GM21576 (cell line): ENCODE data around the gene ASAP2.

Experiments used
- ATAC-seq: cut with Tn5 transposase; IDR thresholded peaks from one replicate; pipeline ENCODE4 v1.9.1; 2021; ENCODE audit warnings: mild to moderate bottlenecking, moderate library complexity; ENCODE audit not compliant: unreplicated experiment

ASAP2 gene

GRCh38 chr2:9374071-9374730 is 167.6 kb downstream of the ASAP2 start:
- ATAC-seq, result no peak

DNA sequence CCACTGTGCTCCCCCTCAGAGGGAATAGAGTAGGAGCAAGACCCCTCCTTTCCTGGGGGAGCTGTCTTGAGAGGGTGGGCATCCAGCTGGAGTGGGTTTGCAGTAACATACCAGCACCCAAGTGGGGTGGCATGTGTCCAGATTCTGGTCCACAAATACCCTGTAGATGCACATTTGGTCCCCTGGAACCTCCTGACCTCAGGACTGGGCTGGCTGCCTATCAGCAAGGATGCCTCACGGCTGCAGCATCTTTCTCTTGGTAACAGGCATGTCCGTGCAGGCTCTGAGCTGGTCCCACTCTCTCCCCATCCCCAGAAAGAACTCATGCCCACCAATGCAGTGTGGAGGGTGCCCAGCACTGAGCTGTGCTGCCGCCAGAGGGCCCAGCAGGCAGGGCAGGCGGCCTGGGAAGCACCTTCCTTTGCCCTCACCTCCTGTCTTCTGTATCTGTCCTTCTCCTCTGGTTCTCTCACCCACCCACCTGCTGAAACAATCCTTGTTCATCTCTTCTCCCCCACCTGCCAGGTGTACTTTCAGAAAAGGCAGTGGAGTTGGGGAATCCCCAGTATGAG is 169.3 kb downstream of the ASAP2 start:
- no peak for ATAC-seq

- no peak for ATAC-seq
Observed at GRCh38 chr2:9377461-9378097, 171.0 kb downstream of the ASAP2 start.

- ATAC-seq, result no peak
Observed at GRCh38 chr2:9378433-9379390, 172.1 kb downstream of the ASAP2 start.

DNA sequence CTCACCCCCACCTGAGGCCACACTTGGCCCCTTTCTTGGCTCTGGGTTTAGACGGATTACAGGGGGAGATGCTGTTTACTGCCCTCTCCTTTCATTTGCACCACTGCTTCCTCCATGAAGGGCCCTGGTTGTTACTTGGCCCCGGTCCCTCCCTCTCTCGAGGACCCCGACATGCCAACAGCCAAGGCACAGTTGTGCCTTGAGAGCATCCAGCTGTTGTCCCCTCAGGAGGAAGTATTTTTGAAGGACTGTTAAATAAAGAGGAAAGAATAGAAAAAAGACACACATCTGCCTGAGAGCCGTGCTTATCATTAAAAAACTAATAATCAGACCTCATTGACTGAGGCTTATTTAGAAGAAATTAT is 172.8 kb downstream of the ASAP2 start:
- no peak for ATAC-seq

DNA sequence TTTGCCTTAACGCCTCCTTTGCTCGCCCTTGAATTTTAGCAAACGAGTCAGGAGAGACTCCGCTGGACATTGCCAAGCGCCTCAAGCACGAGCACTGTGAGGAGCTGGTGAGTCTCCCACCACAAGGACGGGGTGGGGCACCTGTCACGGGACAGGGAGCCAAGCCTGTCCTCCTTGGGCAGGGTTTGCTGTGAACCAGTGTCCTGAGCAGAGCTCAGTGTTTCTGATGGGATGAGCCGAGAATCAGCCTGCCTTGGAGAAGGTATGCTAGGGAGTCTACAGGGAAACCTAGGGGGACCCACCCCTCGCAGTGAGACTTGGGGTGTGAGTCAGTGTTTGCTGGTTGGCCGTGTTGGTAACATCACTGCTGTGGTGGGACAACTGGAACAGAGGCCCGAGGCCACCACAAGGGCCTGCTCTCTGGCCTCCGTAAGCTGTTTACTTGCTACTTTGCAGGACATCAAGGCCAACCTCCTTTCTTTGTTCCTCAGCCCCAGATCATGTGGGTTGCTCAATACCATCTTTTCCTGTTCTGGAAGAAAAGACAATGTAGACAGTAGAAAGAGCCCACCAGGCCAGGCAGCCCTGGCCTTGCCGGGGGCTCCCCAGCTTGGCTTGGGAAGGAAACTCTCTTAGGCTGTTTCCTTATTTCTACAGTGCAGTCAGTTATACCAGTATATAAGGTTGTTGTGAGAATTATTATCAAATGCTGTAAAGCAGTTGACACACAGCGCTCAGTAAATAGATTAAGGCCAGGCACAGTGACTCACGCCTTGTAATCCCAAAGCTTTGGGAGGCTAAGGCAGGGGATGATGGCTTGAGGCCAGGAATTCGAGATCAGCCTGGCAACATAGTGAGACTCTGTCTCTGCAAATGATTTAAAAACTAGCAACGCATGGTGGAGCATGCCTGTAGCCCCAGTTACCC is 174.4 kb downstream of the ASAP2 start:
- no peak for ATAC-seq

- ATAC-seq, result no peak
Observed at GRCh38 chr2:9382604-9383235, 176.1 kb downstream of the ASAP2 start.

- no peak for ATAC-seq
Observed at GRCh38 chr2:9384521-9384920, 177.9 kb downstream of the ASAP2 start.

GRCh38 chr2:9385841-9386240 is 179.2 kb downstream of the ASAP2 start:
- no peak for ATAC-seq

DNA sequence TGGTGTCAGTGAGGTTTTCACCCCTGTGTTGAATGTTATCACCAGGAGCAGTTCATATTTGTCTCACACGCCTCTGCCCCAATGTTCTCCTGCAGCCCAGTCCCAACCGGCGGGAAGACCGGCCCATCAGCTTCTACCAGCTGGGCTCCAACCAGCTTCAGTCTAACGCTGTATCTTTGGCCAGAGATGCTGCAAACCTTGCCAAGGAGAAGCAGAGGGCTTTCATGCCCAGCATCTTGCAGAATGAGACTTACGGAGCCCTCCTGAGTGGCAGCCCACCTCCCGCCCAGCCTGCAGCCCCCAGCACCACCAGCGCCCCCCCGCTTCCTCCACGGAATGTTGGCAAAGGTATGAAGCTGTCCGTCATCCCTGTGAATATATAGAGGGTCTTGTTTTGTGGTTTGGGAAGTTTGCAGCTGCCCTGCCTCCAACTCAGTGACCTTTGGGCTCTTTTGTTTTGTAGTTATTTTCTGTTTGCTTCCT is 181.6 kb downstream of the ASAP2 start:
- no peak for ATAC-seq

GRCh38 chr2:9388950-9389911 is 182.6 kb downstream of the ASAP2 start:
- ATAC-seq, result no peak

DNA sequence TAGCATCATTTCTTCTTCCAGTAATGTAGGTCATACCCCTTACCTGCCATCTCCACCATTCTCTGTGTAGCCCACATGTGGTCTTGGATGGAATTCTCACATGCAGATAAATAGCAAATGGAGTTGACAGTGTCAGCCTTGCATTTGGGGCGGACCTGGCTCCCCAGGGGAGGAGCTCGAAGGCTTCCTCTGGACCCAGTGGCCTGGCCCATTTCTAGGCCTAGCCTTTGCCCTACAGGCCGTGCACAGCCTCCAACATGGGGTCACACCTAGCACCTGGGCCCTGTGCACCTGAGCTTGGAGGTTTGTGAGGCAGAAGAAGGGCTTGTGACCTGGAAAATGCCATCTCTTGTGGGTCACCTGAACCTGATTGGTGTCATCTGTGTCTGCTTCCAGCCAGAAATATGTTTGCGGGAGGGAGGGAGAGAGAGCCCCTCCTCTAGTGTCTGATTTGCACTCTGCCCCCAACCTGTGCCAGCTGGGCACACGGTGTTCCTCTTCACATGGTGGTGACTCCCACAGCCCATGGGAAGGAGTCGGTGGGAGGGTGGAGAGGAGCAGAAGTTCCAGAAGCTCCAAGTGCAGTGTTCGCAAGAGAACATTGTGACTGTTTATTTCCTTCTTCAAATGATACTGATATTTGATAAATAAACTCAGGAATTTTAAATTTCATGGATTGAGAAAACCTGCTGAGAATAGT is 183.7 kb downstream of the ASAP2 start:
- no peak for ATAC-seq

DNA sequence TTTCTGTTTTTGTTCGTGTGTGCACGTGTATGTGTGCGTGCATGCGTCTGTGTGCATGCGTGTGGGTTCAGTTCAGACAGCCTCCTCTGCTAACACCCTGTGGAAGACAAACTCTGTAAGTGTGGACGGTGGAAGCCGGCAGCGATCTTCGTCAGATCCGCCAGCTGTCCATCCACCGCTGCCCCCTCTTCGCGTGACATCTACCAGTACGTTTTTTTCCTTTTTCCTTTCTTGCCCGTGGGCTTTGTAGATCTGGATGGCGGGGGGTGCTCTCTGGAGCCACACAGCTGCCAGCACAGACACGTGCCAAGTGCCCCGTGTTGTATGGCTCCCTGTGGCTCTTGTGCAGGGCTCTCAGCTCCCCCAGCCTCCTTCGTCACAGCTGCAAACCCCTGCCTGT is 184.4 kb downstream of the ASAP2 start:
- no peak for ATAC-seq

- no peak for ATAC-seq
Observed at GRCh38 chr2:9391961-9392720, 185.5 kb downstream of the ASAP2 start.

DNA sequence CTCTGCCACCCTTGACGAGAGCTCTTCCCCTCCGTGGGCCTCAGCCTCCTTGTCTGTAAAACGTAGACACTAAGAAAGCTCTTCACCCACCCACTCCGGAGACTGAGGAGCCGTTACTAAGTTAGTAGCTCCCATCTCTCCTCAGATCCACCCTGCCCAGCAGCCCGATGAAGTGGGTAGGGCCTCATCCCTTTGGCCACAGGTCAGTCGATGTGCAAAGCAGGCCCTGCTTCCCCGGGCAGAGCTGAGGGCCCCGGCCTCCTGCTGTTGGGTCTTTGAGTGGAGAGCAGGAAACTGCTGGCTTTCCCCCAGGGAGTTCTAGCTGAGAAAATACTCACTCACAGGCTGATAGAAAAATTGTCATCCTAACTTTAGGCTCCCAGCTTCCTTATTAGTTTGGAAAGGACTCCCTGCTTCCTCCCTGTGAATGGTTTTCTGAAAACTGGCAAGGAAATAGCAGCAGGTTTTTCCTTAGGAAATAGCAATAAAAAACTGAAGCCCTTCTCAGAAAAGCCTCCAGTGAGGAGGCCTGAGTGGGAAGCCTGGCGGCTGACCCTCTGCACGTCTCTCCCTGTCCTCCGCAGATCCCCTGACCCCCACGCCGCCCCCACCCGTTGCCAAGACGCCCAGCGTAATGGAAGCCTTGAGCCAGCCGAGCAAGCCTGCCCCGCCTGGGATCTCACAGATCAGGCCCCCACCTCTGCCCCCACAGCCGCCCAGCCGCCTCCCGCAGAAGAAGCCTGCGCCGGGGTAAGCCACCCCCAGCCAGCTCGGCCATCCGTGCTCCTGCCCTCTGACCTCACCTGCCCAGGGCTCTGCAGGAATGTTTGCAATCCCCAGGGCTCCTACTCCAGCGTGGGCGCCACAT is 186.5 kb downstream of the ASAP2 start:
- no peak for ATAC-seq

DNA sequence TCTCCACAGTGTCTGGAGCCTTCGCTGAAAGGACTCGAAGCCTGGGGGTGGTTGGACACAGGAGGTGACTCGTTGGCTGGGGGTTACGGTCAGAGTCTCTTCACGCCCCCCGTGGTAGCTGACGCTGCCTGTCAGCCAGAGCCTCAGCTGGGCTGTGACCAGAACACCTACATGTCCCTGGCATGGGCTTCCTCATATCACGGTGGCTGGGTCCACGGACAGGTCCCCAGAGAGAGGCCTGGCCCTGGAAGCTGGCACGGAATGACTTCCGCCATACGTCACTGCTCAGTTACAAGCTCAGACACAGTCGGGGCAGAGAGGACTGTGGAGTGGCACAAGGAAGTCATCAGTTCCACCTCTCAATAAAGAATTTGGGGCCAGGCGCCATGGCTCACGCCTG is 188.2 kb downstream of the ASAP2 start:
- ATAC-seq, result no peak
